Uterus (tissue), 4 donors: ENCODE measurements around the gene ZBTB40. TPM values are rescaled to one million over a fixed set of nuclear protein-coding genes. Genes with fewer than 3 reads are reported as not detected.

Source experiments
- DNase-seq, 2 donors: peaks; one replicate each; pipeline ENCODE4 v3.0.0-alpha.2; 2019 to 2020
- H3K27ac ChIP-seq, 2 donors: fragments of 200-600 bp; sonication (generic); 1 replicate in 1 of 2; 2 replicates in 1 of 2; pipeline ENCODE4 v1.5.1; 2016 to 2018
- H3K27me3 ChIP-seq, 2 donors: fragments of 200-600 bp; sonication (generic); one replicate each; pipeline ENCODE4 v1.5.1; 2018 to 2019; ENCODE audit warnings: control low read depth in 1 of 2
- H3K36me3 ChIP-seq, 2 donors: fragments of 200-600 bp; sonication (generic); one replicate each; pipeline ENCODE4 v1.5.1; 2019; ENCODE audit warnings: control low read depth in 1 of 2
- H3K4me1 ChIP-seq, 2 donors: fragments of 200-600 bp; sonication (generic); one replicate each; pipeline ENCODE4 v1.5.1; 2018 to 2019; ENCODE audit warnings: control low read depth in 1 of 2
- H3K4me3 ChIP-seq, 2 donors: fragments of 200-600 bp; sonication (generic); 1 replicate in 1 of 2; 2 replicates in 1 of 2; pipeline ENCODE4 v1.5.1; 2018 to 2019; ENCODE audit warnings: mild to moderate bottlenecking in 1 of 2
- H3K9me3 ChIP-seq, 2 donors: fragments of 200-600 bp; sonication (generic); one replicate each; pipeline ENCODE4 v1.5.1; 2019; ENCODE audit warnings: control low read depth in 1 of 2
- POLR2A ChIP-seq, 2 donors: fragments of 450-650 bp; IDR thresholded peaks; one replicate each; pipeline ENCODE4 v1.6.1; 2016; ENCODE audit warnings: antibody characterized with exemption in 2 of 2, mild to moderate bottlenecking in 1 of 2, moderate library complexity in 1 of 2
- intact Hi-C: fragments of 100-400 bp; cut with DNase I; formaldehyde crosslinking; loops from one replicate; pipeline ENCODE4 v1.15.1; 2023; ENCODE audit warnings: low total_unique reads
- total RNA-seq, 4 donors: library from RNA; depleted of rRNA in 3 of 4; stranded (reverse); fragments of >200 nt in 3 of 4; gene quantifications; one replicate each; pipeline versions ENCODE4 v1.1.0 to v1.2.4, GENCODE V29; 2014 to 2023
- TF ChIP-seq, protein P1 (sequence below), 4 experiments: fragments of 200-600 bp in 2 of 4; fragments of 450-650 bp in 2 of 4; sonication (generic) in 2 of 4; IDR thresholded peaks; one replicate each; pipeline ENCODE4 v1.5.1; 2016 to 2019; ENCODE audit warnings: antibody characterized with exemption in 4 of 4, mild to moderate bottlenecking in 2 of 4, moderate library complexity in 1 of 4
- donor health status: DM: yes; HTN: yes; CAD: no.

Gene ZBTB40
- total RNA-seq, 4 donors from 2014 or later = 8.2 to 34.2 (median 16.6) TPM

DNA sequence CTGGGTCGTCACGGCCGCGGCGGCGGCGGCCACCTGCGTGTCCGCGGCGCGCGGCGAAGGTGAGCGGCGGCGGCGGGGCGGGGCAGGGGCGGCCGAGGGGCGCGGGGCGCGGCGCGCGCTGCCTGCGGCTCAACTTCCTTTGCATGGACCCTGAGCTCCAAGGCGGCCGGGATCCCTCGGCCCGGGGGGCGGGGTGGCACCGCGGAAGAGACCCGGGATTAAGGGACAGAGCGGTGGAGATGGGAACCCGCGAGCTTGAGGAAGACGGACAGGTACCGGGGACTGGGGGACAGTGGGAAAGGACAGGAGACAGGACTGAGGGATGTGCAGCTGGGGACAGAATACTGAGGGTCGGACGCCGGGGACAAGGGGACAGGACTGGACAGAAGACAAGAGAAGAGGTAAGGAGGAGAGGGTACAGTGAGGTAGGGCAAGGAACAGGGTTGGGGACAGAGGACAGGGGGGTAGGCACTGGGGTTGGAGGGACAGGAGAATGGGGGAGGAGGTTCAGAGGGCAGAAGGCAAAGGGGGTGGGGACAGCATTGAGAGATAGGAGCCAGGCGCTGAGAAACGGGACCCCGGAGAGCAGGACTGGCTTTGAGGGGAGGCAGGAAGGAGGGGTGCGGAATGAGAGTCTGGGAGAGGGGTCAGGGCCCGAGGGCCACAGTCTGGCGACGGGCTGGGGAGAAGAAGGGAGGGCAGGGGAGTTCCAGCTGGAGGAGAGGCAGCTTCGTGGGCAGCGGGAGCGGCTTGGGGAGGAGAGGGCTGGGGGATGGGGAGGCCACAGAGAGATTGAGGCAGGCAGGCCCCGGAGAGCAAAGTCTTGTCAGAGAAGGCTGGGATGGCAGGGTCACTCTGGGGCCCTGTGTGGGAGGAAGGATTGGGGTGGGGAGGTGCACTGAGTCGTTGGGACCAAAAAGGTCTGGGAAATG, 112.3 kb downstream of the ZBTB40 start:
- Histone ChIP-seq H3K27me3 (peaks cover 0 to 14% of the 10 kb centered on the region in 2 donors), H3K4me3 (no peak overlapping the region), H3K36me3 (no peaks in the 10 kb centered on the region), H3K9me3 (no peaks in the 10 kb centered on the region), H3K4me1 (no peaks in the 10 kb centered on the region), H3K27ac (no peak overlapping the region)
- intact Hi-C loops = no loop called here
- TF ChIP-seq, protein P1, sequence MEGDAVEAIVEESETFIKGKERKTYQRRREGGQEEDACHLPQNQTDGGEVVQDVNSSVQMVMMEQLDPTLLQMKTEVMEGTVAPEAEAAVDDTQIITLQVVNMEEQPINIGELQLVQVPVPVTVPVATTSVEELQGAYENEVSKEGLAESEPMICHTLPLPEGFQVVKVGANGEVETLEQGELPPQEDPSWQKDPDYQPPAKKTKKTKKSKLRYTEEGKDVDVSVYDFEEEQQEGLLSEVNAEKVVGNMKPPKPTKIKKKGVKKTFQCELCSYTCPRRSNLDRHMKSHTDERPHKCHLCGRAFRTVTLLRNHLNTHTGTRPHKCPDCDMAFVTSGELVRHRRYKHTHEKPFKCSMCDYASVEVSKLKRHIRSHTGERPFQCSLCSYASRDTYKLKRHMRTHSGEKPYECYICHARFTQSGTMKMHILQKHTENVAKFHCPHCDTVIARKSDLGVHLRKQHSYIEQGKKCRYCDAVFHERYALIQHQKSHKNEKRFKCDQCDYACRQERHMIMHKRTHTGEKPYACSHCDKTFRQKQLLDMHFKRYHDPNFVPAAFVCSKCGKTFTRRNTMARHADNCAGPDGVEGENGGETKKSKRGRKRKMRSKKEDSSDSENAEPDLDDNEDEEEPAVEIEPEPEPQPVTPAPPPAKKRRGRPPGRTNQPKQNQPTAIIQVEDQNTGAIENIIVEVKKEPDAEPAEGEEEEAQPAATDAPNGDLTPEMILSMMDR (IDR thresholded peaks at IDR 0.05) = no peak
- TF ChIP-seq POLR2A (IDR thresholded peaks at IDR 0.05) = no peak
- no peak for DNase-seq

DNA sequence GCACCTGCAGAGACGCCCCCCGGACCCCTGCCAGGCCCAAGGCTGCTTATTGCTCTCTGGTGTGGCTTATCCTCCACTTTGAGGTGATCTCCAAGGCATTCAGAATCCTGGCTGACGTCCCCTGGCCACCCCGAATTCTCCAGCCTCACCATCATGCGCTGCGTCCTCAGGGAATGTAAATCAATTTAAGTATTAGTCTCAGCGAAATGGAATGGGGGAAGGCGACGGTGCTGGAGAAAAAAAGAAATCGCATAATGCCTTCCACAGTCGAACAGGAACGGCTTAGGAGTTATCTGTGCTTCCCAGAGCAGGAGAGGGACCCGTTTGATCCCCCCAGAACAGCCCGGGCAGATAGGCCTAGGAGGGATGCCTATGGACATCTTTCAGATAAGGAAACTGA, 114.5 kb downstream of the ZBTB40 start:
- intact Hi-C loops = no loop called here
- DNase-seq = no peak
- peaks cover 0 to 14% of the 10 kb centered on the region in 2 donors for H3K27me3 ChIP-seq
- H3K4me3 ChIP-seq = no peak overlapping the region
- H3K27ac ChIP-seq = no peak overlapping the region
- H3K9me3 ChIP-seq = no peaks in the 10 kb centered on the region
- H3K36me3 ChIP-seq = no peaks in the 10 kb centered on the region
- H3K4me1 ChIP-seq = no peaks in the 10 kb centered on the region
- no peak for TF ChIP-seq POLR2A (IDR thresholded peaks at IDR 0.05)
- TF ChIP-seq, protein P1 (IDR thresholded peaks at IDR 0.05) = no peak

DNA sequence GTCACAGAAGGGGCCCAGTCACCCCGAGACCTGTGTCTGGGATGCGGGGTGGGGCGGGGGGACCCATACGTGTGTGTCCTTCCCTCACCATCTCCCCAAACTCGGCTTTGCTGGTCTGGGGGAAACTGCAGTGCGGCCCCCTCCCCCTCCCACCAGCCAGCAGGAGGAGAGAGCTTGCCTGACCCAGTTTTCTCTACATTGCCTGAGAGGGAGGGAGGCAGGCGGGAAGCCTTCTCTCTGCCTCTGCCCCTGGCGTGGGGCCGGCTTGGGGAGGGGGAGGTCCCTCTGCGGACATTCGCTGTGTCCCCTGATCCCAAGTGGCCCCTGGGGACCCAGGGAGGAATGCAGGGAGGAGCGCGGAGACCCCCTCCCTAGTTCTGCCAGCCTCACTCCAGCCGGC, 115.5 kb downstream of the ZBTB40 start:
- Histone ChIP-seq H3K9me3 (no peaks in the 10 kb centered on the region), H3K27me3 (peaks cover 0 to 14% of the 10 kb centered on the region in 2 donors), H3K4me3 (no peak overlapping the region), H3K36me3 (no peaks in the 10 kb centered on the region), H3K4me1 (no peaks in the 10 kb centered on the region), H3K27ac (no peak overlapping the region)
- intact Hi-C loops = no loop called here
- TF ChIP-seq, protein P1 (IDR thresholded peaks at IDR 0.05) = no peak
- TF ChIP-seq POLR2A (IDR thresholded peaks at IDR 0.05) = no peak
- DNase-seq = no peak

DNA sequence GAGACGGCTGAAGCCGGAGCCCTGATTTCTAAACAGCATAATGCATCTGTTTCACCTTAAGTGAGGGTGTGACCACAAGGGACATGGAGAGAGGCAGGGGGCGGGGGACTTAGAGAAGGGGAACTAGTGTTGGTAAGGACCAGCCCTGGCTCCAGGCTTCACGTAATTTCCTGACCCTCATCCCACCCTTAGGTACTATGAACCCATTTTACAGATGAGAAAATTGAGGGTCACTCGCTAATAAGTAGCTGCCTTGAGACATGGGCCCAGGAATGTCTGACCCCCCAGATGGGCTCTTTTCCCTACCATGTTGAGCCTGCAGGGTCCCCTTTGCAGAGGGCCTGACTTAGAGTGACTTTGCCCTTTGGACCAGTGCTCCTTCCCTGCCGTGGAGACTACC, 116.3 kb downstream of the ZBTB40 start:
- Histone ChIP-seq H3K4me1 (no peaks in the 10 kb centered on the region), H3K36me3 (no peaks in the 10 kb centered on the region), H3K9me3 (no peaks in the 10 kb centered on the region), H3K4me3 (no peak overlapping the region), H3K27me3 (peaks cover 0 to 9% of the 10 kb centered on the region in 2 donors), H3K27ac (no peak overlapping the region)
- TF ChIP-seq, protein P1 (IDR thresholded peaks at IDR 0.05) = no peak
- TF ChIP-seq POLR2A (IDR thresholded peaks at IDR 0.05) = no peak
- intact Hi-C loops = no loop called here
- no peak for DNase-seq

DNA sequence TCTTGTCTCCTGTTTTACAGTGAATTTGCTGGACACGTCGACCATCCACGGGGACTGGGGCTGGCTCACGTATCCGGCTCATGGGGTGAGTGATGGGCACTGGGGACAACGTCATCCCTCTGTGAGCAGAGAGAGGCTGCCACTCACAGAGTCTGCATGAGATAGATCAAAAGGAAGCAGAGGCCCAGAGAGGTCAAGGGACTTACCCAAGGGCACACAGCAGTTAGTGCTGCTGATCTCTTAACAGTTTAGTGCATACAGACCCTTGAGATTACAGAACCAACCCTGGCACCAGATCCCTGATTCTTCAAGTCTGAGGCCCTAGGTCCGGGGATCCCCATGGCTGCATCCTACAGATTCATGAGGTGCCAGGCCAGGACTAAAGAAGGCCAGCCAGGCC, 117.6 kb downstream of the ZBTB40 start:
- Histone ChIP-seq H3K9me3 (no peaks in the 10 kb centered on the region), H3K27me3 (peaks cover 0 to 6% of the 10 kb centered on the region in 2 donors), H3K4me3 (no peak overlapping the region), H3K36me3 (no peaks in the 10 kb centered on the region), H3K27ac (no peak overlapping the region), H3K4me1 (no peaks in the 10 kb centered on the region)
- intact Hi-C loops = no loop called here
- no peak for DNase-seq
- no peak for TF ChIP-seq POLR2A (IDR thresholded peaks at IDR 0.05)
- TF ChIP-seq, protein P1 (IDR thresholded peaks at IDR 0.05) = no peak
